Smooth muscle cell of the brain vasculature (primary cell): Measurements from ENCODE around the gene FAM98A.

Source experiments
- DNase-seq: peaks from one replicate; pipeline ENCODE4 v3.0.0-alpha.2; 2012; ENCODE audit warnings: low read depth, low spot score

Gene FAM98A

GRCh38 chr2:33597026-33597425, 2.1 kb downstream of the FAM98A start:
- no peak for DNase-seq

GRCh38 chr2:33595385-33595784, 3.7 kb downstream of the FAM98A start:
- no peak for DNase-seq

- DNase-seq = no peak
Measured at GRCh38 chr2:33589444-33589843, 9.7 kb downstream of the FAM98A start.

- no peak for DNase-seq
Measured at GRCh38 chr2:33588232-33588631, 10.9 kb downstream of the FAM98A start.

GRCh38 chr2:33586766-33587165, 12.3 kb downstream of the FAM98A start:
- no peak for DNase-seq

GRCh38 chr2:33583194-33583938, 15.7 kb downstream of the FAM98A start:
- DNase-seq = peak; percentile 28

GRCh38 chr2:33581872-33582271, 17.2 kb downstream of the FAM98A start:
- DNase-seq = no peak

GRCh38 chr2:33579227-33579626, 19.9 kb downstream of the FAM98A start:
- no peak for DNase-seq

- no peak for DNase-seq
Measured at GRCh38 chr2:33577668-33578067, 21.4 kb downstream of the FAM98A start.

- no peak for DNase-seq
Measured at GRCh38 chr2:33577084-33577483, 22.0 kb downstream of the FAM98A start.

GRCh38 chr2:33573657-33574056, 25.4 kb downstream of the FAM98A start:
- DNase-seq = no peak

- no peak for DNase-seq
Measured at GRCh38 chr2:33570681-33571080, 28.4 kb downstream of the FAM98A start.

- DNase-seq = no peak
Measured at GRCh38 chr2:33561872-33562271, 37.2 kb downstream of the FAM98A start.

- no peak for DNase-seq
Measured at GRCh38 chr2:33560017-33560416, 39.1 kb downstream of the FAM98A start.

- no peak for DNase-seq
Measured at GRCh38 chr2:33559328-33559727, 39.8 kb downstream of the FAM98A start.

- DNase-seq = no peak
Measured at GRCh38 chr2:33555681-33556080, 43.4 kb downstream of the FAM98A start.

GRCh38 chr2:33552758-33553461, 46.2 kb downstream of the FAM98A start:
- DNase-seq = no peak

GRCh38 chr2:33550206-33550605, 48.9 kb downstream of the FAM98A start:
- DNase-seq = no peak

GRCh38 chr2:33541243-33541642, 57.9 kb downstream of the FAM98A start:
- DNase-seq = no peak

GRCh38 chr2:33535421-33535820, 63.7 kb downstream of the FAM98A start:
- DNase-seq = no peak
